Stimulated activated CD8-positive, alpha-beta memory T cell treated with anti-CD3 and anti-CD28 coated beads, Interleukin-4, amount 100 ng/mL, for 4 hours (primary cell): ENCODE measurements around the gene NTN4.
"Not testable (repeated sequence)": the region's sequence is repeated elsewhere in the genome, so short reads cannot be mapped to it uniquely, and the experiment has no call there.

Experiments used
- DNase-seq, 2 donors: peaks; one replicate each; pipeline ENCODE4 v3.0.0-alpha.2; 2020; ENCODE audit warnings: low read depth in 2 of 2, low spot score in 1 of 2

Gene NTN4

DNA sequence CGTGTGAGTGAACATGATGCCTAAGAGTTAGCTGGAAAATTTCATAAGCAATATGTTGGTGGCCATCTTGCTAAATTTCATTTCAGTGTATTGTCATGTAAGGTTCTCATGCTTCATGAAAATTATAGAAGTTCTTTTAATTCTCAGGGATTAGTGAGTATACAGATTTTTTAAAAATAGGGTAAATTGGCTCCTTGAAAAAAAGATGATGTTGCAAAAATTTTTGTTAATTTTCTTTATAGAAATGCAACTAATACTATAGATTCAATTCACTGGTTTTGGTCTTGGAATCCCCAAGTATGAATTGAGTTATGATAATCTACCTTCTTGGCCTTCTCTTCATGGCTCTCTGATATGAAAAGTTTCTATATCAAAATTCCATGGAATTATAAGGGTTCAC is 75.4 kb downstream of the NTN4 start:
- DNase-seq: no peak

DNA sequence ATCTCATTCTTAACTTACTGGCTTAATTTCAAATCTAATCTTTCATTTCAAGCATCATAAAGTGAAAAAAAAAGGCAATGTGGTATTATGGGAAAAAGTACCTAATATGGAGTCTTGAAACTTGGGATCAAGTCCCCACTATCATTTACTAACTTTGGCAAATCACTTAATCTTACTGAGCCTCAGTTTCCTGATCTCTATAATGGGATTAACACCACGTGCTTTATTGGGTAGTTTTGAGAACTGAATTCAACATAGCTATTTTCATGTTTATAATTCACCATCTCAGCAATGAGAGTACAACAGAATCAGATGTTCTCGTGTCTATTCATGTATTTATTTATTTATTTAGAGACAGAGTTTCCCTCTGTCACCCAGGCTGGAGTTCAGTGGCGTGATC is 78.3 kb downstream of the NTN4 start:
- DNase-seq: no peak

DNA sequence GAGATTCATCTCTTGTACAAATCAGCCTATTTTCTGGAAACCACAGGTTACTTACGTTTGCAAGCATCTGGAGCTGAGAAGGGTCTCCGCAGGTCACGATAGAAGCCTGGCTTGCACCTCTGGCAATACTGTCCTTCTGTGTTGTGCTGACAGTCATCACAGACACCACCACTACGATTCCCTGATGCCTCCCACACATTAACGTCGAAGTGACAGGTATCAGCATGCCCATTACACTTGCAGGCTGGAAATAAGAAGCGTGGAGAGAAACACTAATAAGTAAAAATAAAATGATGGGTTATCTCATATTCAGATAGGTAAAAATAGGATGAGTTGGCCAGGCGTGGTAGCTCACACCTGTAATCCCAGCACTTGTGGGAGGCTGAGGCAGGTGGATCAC is 80.2 kb downstream of the NTN4 start:
- no peak for DNase-seq

DNA sequence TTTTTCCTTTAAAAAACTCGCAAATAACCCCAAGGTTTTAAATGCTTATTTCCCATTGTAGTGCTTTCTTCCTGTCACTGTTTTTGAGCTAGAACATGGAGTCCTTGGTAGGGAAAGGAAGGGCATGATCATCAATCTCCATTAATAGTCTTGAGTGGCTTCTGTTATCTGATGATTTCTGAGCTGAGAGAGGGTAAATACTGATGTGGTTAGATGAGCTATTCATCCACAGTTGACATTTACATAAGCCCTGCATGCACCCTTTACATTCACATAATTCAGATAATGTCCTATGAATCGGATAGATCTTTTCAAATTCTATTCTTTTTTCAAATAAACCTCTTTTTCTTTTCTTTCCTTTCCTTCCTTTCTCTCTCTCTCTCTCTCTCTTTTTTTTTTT is 81.4 kb downstream of the NTN4 start:
- no peak for DNase-seq

DNA sequence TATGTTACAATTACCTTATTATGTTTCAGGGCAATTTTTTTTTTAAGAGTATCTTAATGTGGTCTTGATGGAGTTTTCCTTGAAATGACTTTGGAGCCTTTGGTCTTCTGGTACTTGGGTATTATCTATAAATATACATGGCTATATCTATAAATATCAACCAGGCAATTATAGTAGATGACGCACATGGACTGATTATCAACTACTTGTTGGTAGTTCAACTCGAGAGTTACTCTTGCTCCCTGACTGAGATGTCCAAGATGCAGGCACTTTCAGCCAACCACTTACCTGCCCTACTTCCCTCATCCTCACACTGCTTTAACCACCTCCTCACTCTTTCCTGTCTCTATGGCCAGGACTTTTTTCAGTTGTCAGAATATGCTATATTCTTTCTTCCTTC is 85.4 kb downstream of the NTN4 start:
- no peak for DNase-seq

DNA sequence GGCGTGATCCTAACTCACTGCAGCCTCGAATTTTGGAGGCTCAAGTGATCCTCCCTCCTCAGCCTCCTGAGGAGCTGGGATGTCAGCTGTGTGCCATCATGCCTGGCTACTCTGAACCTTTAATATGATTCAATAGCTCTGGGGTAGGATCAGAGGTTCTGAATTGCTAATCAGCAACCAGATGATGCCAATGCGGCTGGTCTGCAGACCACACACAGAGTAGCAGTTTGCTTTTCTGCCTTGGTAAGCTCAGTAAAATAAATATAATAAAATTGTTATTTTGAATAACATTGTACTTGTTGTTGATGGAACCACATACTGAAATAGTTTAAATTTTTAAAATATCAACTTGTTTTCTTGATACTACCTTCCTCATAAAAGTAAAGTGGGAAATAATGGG is 86.6 kb downstream of the NTN4 start:
- DNase-seq: no peak

DNA sequence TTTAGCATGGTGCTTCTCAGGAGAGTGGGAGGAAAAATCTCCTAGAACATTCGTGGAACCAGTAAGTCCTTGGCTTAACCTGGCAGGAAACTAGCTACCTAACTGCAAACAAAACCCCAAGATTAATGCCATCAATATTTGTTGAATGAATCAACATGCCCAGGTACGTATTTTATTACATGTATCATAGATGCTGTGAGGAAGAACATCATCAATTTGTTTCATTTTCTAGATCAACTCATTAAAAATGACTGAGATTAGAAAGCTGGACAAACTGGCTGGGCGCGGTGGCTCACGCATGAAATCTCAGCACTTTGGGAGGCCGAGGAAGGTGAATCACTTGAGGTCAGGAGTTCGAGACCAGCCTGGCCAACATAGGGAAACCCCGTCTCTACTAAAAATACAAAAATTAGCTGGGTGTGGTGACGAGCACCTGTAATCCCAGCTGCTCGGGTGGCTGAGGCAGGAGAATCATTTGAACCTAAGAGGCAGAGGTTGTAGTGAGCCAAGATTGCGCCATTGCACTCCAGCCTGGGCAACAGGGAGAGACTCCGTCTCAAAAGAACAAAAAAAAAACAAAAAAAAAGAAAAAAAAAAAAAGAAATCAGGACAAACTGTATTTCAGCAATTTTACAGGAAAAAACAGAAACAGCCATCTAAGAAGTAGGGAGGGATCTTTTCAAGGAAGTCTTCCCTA is 88.7 kb downstream of the NTN4 start:
- no peak for DNase-seq

DNA sequence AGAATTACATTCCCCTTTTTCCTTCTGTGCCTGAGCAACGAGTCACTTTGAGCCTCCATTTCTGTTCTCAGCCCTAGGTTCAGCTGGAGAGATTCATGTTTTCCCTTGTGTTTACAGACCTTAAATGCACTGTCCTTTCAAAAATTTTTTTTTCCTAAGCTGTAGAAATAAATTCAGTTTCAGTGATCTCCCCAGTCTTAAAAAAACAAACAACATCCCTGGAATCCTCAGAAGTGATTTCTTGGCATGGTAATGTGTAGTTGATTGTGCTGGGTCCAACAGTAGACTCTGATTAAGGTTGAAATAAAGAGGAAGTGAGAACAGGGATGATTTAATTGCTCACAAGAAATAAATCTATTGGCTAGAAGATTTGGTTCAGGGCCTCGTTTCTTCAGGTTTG is 89.3 kb downstream of the NTN4 start:
- DNase-seq: no peak

DNA sequence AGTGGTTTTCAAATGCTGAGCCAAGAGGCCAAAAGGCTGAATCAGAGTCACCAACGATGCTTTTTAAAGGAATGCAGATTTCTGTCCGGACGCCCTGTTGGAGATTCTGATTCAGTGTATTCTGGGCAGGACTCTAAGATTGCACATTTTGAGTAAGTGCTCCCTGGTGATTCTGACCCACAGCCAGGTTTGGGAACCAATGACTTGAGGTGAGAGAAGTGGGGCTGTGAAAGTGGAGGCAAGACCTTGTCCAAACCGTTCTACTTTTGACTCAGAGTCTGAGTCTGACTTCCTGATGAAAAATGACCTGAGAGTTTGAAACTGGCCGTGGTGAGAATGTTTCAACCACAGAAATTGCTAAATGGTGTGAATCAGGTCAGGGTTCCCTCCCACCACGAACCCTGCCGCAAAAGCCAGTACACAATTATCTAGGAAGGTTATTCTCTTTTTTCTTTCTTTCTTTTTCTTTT is 90.2 kb downstream of the NTN4 start:
- DNase-seq: no peak

DNA sequence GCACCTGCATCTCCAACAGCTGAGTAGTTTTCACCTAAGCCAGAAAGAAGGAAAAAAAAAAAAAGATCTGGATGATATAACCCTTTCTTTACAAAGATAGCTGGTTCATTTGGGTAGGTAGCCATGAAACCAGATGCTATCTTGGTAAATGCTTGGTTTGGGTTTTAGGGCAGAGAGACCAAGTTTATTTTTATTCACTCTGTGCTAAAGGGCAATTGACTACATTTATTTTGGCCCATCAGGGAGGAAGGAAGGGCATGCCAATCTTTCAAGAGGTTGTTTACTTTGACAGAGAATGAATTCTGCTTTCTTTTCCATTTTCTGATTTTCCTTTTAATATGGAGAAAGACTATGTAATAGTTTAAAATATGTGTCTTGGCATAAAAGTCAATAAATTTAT is 91.0 kb downstream of the NTN4 start:
- no peak for DNase-seq

DNA sequence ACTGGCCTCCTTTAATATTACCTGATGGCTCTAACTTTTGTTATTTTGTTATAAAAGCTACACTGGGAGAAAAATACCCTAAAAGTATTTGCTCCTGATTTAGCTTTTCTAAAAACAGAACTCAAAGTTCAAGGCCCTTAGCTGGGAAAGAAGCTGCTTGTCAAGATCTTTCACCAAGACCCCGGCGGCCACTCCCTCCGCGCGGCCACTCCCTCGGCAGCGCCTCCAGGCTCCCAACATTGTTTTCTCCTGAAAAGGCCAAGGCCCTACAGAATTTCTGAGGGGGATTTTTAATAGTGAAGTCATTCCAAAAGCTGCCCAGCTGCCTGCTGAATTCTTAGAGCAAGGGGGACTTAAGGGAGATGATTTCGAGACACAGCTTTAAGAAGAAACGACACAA is 96.4 kb downstream of the NTN4 start:
- DNase-seq: no peak

DNA sequence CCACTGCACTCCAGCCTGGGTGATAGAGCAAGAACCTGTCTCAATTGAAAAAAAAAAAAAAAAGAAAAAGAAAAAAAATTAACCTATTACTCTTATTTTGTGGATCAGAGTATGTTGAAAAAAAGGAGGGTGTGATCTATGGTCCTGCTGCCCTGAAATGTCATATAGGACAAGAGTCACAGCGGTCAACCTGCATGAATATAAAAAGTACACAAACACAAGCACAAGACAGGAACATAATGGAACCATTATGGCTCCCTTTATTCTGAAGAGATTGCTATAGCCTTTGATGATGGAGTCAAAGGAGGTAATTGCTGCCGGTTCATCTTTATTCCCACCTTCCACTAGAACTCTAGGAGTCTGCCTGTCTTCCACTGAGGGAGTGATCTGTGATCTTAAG is 96.9 kb downstream of the NTN4 start:
- DNase-seq: no peak

DNA sequence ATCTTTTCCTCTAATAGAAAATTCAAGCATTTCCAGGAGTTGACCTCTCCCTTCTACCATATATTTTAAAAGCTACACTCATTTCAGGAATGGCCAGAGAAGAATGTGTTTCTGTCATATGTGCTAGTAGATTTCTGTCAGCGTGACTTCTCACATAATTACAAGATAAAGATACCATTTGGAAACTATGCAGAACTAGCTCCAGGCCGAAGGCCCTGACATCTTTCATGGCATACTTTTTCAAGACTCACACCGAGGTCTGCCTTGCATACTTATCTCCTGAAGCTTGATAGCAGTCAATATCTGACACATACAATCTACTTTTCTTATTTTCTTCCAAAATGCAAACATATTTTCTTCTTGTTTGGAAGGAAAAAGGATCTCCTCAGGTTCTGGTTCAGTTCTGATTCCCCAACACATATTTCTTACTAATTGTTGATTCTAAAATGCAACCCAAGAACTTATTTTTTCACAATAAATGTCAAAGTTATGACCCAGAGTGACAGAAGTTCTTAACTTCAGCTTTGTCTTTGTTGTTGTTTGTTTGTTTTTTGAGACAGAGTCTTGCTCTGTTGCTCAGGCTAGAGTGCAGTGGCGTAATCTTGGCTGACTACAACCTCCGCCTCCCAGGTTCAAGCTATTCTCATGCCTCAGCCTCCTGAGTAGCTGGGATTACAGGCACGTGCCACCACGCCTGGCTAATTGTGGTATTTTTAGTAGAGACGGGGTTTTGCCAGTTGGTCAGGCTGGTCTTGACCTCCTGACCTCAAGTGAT is 99.5 kb downstream of the NTN4 start:
- DNase-seq: no peak

DNA sequence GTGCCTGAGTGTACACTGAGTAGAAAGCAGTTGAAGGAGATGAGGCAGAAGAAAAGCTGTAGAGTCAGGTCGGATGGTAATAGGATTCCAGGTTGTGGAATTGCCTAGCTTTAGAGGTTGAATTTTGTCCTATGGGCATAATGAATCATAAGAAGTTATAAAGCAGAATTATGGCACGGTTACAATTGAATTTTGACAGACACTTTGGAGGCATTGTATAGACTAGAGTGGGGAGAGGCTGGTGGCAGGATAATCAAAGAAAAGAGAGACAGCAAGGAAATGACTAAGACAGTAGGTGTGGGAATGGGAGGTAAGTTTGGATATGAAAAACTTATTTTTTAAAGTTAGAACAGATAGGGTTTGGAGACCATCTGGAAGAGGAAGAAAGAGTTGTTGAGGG is 102.6 kb downstream of the NTN4 start:
- DNase-seq: no peak

DNA sequence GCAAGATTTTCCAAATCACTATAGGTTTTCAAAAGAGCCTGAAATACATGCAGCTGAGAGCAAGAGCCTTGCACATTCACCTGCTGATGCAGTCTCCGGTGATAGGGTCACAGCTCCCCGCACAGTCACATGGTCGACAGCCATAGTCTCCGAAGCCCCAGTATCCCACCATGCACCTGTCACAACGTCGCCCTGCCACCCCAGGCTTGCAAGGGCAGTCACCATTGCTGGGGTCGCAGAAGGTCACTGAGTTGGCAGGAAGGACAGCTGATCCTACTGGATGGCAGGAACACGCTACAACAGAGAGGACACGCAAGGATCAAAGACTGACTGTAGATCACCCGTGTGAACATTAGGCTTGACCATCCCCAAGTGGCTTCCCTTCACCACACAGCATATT is 107.1 kb downstream of the NTN4 start:
- no peak for DNase-seq

DNA sequence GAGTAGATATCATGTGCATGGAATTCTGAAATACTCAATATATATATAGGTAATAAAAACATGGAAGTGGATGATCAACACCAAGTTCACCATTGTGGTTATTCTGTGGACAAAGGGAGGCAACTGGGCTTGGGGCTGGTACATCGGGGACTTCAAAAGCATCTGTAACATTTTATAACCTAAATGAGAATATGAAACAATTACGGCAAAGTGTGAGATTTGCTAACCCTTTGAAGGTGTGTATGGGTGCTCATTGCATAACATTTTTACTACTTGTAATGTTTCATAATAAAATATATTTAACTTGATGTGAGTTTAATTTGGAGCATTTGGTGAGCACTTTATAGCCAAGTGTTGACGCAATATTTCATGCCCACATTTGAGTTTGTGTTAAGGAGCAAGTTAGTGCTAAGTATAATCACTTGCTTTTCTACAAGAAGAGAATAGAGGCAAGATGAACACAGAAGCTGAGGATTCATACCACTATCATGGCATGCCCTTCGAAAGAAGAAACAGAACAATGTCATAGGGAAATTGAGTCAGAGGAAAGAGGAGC is 109.3 kb downstream of the NTN4 start:
- DNase-seq: no peak

DNA sequence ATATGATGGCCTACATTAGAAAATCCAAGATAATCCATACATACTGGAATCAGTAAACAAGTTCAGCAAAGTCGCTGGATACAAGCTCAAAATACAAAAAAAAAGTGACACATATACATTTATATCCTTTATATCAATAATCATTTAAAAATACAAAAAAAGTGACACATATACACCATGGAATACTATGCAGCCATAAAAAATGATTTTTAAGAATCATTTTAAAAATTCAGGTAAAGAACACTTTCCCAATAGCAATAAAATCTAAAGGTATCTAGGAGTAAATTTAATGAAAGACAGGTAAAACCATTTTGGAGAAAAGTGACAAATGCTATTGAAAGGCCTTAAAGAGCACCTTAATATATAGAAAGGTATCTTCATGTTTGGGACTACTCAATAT is 111.9 kb downstream of the NTN4 start:
- DNase-seq: no peak

DNA sequence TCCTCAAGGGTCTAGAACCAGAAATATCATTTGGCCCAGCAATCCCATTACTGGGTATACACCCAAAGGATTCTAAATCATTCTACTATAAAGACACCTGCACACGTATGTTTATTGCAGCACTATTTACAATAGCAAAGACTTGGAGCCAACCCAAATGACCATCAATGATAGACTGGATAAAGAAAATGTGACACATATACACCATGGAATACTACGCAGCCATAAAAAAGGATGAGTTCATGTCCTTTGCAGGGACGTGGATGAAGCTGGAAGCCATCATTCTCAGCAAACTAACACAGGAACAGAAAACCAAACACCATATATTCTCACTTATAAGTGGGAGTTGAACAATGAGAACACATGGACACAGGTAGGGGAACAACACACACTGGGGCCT is 112.8 kb downstream of the NTN4 start:
- not testable (repeated sequence) for DNase-seq

DNA sequence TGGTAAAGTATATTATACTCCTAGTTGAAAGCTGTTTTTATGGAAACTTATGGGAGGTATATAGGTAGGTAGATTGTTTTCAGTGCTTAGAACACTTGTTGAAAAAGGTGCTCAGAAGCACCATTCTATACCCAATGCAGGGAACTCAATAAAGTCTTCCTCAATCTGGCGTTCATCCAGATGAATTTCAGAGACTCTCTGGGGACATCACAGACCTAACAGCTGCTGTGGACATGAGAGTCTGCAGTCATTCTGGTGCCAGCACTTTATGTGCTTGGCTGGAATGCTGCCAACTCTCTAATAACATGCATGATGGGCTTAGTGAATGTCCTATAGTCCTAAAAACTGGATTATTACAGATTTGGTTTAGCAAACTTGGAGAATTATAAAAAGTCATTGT is 115.9 kb downstream of the NTN4 start:
- no peak for DNase-seq

DNA sequence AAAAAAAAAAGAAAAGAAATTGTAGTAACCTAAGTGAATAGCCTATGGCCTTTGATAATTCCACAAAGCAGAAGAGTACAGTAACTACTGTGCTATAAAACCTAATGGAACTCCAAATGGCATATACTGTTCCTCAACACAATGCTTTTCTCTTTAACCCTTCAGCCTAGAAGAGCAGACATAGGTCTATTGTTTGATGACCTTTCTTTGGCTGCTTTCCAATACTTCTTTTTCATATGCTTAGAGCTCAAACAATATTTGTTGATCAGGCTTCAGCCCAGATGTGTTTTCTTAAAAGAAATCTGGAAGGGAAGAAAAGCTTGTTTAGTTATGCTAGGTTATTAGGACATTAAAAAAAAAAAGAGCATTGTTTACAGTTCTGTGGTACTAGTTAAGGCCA is 116.4 kb downstream of the NTN4 start:
- no peak for DNase-seq

DNA sequence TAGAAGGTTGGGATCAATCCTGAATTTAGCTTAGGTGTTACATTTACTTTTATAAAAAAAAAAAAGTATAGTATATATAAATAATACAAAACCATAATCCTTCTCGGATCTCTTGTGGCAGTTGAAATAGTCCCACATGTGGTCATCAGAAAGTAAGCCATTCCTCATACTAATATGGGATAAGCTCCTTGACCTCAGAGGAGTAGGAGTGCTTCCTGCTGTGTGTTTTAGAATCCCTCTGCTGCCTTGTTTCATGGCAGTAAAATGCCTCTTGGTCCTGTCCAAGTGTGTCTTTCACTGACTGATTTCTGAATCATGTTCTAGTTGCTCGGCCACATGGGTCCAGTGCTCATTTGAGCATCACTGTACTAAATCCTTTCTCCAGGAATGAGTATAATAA is 117.0 kb downstream of the NTN4 start:
- DNase-seq: no peak

DNA sequence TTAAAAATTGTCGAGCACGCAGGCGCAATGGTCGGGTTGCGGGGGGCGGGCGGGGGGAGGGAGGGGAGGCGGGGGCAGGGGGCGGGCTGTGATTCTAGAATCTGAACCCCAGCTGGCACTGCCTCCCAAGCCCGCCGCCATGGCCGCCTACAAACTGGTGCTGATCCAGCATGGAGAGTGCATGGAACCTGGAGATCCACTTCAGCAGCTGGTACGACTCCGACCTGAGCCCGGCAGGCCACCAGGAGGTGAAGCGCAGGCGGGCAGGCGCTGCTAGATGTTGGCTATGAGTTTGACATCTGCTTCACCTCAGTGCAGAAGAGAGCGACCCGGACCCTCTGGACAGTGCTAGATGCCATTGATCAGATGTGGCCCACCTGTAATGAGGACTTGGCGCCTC is 118.4 kb downstream of the NTN4 start:
- no peak for DNase-seq

DNA sequence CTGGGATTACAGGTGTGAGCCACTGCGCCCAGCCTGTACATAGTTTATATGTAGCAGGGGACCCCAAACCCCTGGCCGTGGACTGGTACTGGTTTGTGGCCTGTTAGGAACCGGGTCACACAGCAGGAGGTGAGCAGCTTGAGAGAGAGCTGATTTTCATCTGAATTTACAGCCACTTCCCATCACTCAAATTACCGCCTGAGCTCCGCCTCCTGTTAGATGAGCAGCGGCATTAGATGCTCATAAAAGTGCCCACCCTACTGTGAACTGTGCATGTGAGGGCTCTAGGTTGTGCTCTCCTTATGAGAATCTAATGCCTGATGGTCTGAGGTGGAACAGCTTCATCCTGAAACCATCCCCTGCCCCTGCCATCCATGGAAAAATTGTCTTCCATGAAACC is 119.3 kb downstream of the NTN4 start:
- no peak for DNase-seq
